Activated T-helper 2 cell treated with anti-CD3 and anti-CD28 coated beads, Interferon-gamma antibody, Interleukin-2, Interleukin-4, amounts not matched to agents 10 μg/mL and 5 μg/mL and 100 μg/mL, durations not matched to agents 14 hours and 24 hours and 36 hours (primary cell): ENCODE measurements around the gene NLN. TPM values are rescaled to one million over a fixed set of nuclear protein-coding genes. Genes with fewer than 3 reads are reported as not detected.

ENCODE experiments used
- total RNA-seq: library from RNA; stranded (reverse); gene quantifications from 2 replicates; pipeline ENCODE4 v1.2.3, GENCODE V29; 2022

NLN gene
- total RNA-seq, 1 donor from 2014 or later, result 22.5 TPM

Other genes with a start within 250 kb of the NLN start
- 1.4 and 1.7 TPM in 2 replicates for gene ADAMTS6, start 240.3 kb upstream of the NLN start, total RNA-seq
- gene CENPK, start 159.0 kb upstream of the NLN start, total RNA-seq, result 78.0 and 79.2 TPM in 2 replicates
- 51.9 and 53.8 TPM in 2 replicates for gene PPWD1, start 158.9 kb upstream of the NLN start, total RNA-seq
- 5.2 and 5.3 TPM in 2 replicates for gene TRIM23, start 97.9 kb upstream of the NLN start, total RNA-seq
- 4.2 and 5.0 TPM in 2 replicates for gene SHLD3, start 97.2 kb upstream of the NLN start, total RNA-seq
- 17.0 and 22.4 TPM in 2 replicates for gene TRAPPC13, start 97.2 kb upstream of the NLN start, total RNA-seq
- 7.6 TPM in 2 replicates for gene SGTB, start 96 bp upstream of the NLN start, total RNA-seq
- gene ERBIN, start 204.4 kb downstream of the NLN start, total RNA-seq, result 38.8 and 39.3 TPM in 2 replicates